ENCODE results near the gene TSPAN32. TPM values are rescaled to one million over a fixed set of nuclear protein-coding genes. Genes with fewer than 3 reads are reported as not detected.

The TSPAN32 gene
- total RNA-seq, 2 donors from 2014 or later: 11.6 to 15.0 TPM

DNA sequence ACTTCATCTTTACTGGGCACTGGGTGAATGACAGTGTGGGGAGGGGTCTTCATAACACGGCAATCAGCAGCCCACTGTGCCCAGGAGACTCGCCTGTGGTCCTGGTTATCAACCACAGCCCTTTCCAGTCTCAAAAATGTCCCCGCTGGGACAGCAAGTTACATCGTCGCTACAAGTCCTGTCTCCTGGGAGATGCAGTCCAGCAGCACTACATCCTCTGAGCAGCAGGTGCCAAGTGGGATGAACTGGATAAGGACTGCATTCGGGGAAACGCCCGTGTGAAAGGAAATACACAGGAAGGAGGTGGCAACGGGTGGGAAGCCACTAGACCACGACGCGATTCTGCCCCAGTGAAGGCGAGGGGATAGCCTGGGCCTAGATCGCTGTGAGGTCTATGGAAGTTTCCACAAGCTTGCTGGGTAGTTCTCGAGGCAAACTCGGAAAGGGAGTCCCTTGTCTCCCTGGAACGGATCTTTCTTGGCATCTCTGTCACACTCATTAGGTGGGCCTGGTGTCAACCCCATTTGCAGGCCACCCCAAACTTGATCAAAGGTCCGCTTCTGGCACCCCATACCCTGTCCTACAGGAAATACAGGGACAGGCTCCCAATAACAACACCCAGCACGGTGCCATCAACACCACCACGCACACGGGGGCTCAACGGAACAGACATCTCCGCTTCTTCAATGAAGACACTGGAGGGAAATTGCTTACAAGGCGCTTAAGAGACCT is 35.8 kb upstream of the TSPAN32 start:
- DNase-seq (no peak), ATAC-seq (no peak)
- intact Hi-C loops (cut with DNase I): no loop called here

- ATAC-seq: no peak
Measured at GRCh38 chr11:2266586-2267305, 35.1 kb upstream of the TSPAN32 start.

DNA sequence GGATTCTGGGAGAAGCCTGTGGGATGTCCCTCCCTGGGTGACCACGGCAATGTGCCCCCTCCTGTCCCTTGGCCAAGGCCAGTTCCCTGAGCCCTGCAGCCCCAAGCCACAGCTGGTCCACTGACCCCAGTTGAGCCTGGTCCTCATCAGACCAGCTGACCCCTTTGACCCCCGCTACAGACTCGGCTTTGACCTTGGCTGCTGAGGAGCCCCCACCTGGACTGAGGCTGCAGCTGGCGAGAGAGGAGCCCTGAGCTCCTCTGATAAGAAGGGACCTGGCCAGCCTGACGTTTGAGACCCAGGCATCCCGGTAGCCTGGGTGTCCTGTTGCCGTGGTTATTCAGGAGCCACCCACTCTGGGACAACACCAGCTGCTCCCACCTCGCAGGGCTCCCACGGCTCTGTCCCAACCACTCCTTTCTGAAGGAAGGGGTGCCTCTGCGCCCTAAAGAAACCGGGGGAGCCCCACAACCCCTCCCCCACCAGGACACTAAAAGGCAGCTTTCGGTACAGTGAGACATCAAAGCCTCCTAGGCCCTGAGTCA is 34.4 kb upstream of the TSPAN32 start:
- ATAC-seq: no peak
- intact Hi-C loops (cut with DNase I): no loop called here
- DNase-seq: no peak

More at GRCh38 chr11:2266586-2267305, 35.1 kb upstream of the TSPAN32 start:
- no peak for DNase-seq
- intact Hi-C loops (cut with DNase I): no loop called here

DNA sequence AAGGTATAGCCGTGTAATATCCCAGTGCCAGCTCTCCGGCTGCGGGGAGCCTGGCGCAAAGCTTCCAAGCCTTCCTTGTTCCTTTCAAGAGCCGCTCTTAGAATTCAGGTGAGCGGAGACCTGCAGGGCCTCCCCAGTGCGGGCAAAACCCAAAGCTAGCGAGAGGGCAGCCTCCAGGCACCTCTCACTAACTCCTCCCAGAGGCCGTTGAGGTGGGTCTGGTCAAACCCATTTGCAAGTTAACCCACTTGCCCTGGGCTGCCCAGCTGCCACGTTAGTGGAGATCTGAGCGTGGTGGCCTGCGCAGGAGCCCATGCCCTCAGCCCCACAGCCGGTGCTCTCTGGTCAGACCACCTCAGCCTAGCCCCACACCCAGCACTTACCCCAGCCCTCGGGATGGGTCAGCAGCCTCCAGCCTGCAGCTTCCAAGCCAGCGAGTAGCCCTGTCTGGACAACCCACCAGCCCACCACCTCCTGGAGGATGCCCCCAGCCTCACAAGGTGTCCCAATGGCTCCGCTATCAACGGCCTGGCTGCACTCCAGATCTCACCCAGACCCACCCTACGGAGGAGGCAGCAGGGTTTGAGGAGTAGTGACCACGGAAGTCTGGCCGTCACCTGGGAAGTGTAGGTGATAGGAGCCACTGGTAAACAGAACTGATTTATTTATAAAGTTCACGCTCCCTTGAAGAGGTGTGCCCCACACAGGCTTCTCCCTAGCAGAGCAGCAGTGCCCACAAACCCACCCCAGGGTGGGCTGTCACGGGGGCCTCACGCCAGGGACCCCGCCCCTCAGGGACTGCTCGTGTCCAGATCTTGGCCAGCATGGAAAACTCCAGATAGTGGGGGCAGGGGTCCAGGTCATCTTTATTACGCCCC is 33.7 kb upstream of the TSPAN32 start:
- DNase-seq (no peak), ATAC-seq (no peak)
- intact Hi-C loops (cut with DNase I): no loop called here

DNA sequence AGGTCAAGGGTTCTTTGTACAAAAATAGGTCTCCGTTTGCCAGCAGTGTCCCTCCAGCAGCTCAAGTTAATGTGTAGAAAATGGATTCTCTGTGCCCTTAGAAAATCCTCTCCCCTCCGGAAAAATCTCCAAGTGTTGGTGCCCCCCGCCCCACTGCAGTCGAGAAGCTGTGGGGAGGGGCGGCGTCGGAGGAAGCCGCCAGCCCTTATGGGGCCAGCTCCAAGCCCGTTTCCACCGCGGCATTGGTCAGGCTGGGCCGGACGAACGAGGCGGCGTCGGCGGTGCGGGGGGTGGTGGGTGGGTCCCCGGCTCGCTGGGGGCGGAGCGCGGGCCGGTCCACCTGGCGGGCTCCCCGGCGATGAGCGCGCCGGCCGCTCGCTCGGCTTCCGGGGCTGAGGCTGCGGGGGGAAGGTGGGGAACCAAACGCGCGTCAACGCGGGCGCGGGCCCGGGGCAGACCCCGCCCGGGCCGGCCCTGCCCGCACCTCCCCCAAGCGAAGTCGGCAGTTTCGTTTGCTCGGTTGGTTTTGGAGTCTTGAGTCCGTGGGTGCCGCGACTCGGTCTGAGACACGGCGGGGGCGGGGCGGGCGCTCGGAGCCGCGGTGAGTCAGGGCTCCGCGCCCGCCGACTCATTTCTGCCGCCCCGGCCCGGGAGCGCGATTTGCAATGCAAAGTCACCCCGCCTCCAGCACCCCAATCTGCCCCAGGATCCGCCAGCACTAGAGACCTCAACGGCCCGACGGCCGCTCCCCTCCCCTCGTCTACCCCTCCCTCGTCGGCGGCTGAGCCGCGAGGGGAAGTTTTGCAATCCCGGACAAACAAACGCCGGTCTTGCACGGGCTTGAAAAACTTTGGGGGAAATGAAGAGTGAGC is 32.8 kb upstream of the TSPAN32 start:
- ATAC-seq: peak; percentile 51 to 56
- peak; percentile 48 for DNase-seq
- intact Hi-C loops (cut with DNase I): no loop called here

DNA sequence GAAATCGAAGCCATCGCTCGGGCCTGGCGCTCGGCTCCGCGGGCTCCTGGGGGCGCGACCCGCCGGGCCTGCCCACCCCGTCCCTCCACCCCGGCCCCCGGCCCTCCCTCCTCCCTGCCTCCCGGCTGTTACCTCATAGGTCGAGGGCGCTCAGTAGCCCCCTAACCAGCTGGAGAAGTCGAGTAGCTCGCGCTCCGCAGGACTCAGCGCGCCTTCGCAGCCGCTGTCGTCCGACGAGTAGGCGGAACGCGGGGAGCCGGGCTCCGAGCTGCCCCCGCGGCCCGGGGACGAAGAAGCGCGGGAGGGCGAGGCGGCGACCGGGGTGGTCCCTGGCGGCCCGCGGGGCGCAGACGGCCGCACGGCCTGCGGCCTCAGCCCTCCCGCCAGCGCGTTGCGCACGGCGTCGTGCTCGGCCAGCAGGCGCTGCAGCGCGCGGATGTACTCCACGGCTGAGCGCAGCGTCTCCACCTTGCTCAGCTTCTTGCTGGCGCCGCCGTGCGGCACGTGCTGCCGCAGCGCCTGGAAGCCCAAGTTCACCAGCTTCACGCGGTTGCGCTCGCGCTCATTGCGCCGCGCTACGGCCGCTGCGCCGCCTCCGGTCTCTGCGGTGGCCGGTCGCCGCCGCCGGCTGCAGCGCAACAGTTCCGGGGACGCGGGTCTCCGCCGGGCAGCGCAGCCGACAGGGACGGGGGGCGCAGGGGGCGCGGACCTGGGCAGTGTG is 32.1 kb upstream of the TSPAN32 start:
- ATAC-seq (peak; percentile 39 to 46), DNase-seq (peak; percentile 50)
- intact Hi-C loops (cut with DNase I): no loop called here

DNA sequence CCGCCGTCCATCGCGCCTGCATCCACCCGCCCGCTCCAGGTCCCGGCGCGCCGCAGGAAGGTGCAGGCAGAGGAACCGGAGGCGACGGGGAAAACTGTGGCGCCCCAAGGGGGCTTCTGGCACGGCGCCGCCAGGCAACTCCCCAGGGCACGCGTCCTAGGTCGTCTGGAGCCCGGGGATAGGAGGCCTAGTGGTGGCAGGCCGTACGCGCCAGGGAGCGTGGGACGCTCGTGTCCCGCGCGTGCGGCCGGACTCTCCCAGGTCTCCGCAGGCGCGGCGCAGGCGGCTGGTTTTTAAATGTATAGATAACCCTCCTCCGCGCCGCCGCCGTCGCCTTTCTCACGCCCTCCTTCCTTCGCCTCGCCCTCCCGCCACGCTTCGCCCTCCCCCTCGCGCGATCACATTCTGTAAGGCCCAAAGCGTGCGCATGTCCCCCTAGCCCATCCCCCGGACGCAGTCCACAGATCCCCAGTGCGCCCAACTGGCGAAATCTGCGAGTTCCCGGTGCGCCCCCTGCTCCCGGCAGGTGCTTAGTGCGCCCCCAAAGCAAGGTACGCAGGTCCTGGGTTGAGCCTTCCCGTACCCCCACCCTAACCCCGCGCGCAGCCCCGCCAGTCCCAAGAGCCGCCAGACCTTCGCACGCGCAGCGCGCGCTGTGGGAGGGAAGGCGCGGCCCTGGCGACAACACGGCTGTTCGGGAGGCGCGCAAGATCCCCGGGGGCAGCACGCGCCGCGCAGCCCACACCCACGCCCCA is 31.3 kb upstream of the TSPAN32 start, which contains the start of gene ASCL2:
TSS of gene ASCL2 (minus strand) at position 267 of the 755 bp plus-strand sequence. CDS start at position 11, 256 bp downstream.
- no peak for DNase-seq
- ATAC-seq: no peak
- intact Hi-C loops (cut with DNase I): no loop called here

- DNase-seq: peak; percentile 45
- ATAC-seq: peak; percentile 42 to 56
- intact Hi-C loops (cut with DNase I): no loop called here
Measured at GRCh38 chr11:2271077-2271326, 30.8 kb upstream of the TSPAN32 start.

GRCh38 chr11:2271327-2272227 is 30.2 kb upstream of the TSPAN32 start:
- intact Hi-C loops (cut with DNase I): no loop called here
- DNase-seq: peak; percentile 14

GRCh38 chr11:2272228-2272945 is 29.4 kb upstream of the TSPAN32 start:
- intact Hi-C loops (cut with DNase I): no loop called here
- ATAC-seq (no peak), DNase-seq (peak; percentile 10)

More at GRCh38 chr11:2271327-2272227, 30.2 kb upstream of the TSPAN32 start:
- no peak for ATAC-seq

GRCh38 chr11:2272946-2273280 is 28.9 kb upstream of the TSPAN32 start:
- intact Hi-C loops (cut with DNase I): no loop called here
- ATAC-seq: no peak
- DNase-seq: no peak

- no peak for ATAC-seq
- DNase-seq: no peak
- intact Hi-C loops (cut with DNase I): no loop called here
Measured at GRCh38 chr11:2273311-2273710, 28.5 kb upstream of the TSPAN32 start.

GRCh38 chr11:2273771-2274170 is 28.0 kb upstream of the TSPAN32 start:
- ATAC-seq: no peak

GRCh38 chr11:2275334-2276279 is 26.2 kb upstream of the TSPAN32 start:
- intact Hi-C loops (cut with DNase I): no loop called here
- peak; percentile 10 for DNase-seq
- no peak for ATAC-seq

More at GRCh38 chr11:2273771-2274170, 28.0 kb upstream of the TSPAN32 start:
- intact Hi-C loops (cut with DNase I): no loop called here
- no peak for DNase-seq

Measured in left cardiac atrium (tissue), 4 donors.